Measurements from ENCODE around the gene GATAD2B.
"Not testable (repeated sequence)": the region's sequence is repeated elsewhere in the genome, so short reads cannot be mapped to it uniquely, and the experiment has no call there.

Gene GATAD2B

DNA sequence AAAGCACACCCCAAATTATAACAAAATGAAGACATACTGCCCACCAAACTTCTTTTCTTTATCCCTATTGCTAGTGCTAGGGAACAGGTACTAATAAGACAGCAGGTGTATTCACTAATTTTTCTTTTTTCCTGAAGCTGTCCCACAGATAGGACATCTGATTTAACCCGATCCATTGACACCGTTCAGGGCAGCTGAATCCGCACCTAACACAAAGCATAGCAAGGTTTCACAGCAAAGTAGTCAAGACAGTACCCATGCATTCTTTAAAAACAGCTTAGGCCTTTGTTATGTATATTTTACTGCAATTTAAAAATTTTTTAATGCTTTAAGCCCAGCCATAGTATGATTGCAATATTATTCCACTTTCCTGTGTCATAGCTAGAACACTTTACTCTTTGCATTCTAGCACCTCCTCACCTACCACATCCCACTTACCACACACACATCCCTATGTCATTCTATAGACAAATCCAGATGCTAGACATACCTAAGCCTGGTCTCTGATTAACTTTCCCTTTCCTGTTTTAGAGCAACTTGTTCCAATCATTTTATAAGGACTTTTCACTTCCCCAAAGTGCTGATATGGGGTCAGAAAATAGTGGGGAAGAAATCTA is 40.4 kb downstream of the GATAD2B start:
- DNase-seq, result no peak

DNA sequence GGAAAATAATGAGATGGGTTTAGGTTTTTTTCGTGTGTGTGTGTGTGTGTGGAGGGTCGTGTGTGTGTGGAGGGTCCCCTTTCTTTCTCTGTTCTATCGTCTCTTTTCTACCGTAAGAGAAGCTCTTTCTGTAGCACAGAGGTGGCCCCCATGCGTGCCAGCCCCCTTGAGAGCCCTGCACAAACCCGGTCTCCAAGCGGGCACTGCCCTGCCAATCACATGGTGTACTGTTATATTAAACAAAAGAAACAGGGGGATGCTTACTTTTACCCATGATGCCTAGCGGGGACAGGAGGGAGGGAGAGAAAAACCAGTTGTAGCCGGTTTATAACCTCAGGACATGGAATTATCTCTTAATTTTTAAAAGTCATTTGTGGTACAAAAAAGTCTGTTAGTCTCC is 41.0 kb downstream of the GATAD2B start:
- no peak for DNase-seq

DNA sequence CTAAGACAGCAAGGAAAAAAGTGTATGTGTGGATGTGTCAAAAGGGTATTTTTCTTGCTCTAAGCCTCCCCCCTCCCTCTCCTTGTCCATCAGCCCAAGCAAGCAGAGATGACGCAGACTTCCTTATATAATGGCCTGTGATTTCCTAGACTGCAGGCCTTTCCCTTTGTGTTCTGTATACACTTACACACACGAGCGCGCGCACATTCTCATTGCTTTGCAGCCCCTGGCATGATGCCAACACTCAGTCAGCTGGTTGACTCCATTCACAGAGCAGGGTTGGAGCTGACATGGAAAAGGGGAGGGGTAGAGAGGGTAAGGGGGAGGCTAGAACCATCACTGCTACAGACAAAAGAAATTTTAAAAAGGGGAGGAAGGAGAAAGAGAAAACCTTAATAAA is 41.8 kb downstream of the GATAD2B start:
- no peak for DNase-seq

DNA sequence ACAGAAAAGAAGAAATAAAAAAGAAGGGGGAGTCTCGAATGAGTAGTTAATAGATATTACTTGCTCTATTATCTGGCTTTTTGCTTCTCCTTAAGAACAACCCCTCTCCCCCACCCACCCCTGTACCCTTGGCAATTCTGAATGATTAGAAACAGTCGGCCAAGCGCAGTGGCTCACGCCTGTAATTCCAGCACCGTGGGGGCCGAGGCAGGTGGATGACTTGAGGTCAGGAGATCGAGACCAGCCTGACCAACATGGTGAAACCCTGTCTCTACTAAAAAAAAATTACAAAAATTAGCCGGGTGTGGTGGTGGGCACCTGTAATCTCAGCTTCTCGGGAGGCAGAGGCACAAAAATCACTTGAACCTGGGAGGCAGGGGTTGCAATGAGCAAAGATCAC is 42.7 kb downstream of the GATAD2B start:
- DNase-seq, result no peak

DNA sequence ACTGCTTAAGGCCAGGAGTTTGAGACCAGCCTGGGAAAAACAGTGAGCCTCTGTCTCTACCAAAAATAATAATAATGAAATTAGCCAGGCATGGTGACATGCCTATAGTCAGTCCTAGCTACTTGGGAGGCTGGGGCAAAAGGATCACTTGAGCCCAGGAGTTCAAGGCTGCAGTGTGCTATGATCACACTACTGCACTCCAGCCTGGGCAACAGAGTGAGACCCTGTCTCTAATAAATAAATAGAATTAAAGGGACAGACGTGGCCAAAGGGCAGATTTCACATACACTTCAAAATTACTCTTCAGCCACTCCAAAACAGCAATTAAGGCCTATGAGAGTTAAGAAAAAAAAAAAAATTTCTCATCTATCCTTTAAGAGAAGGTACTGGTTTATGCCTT is 45.7 kb downstream of the GATAD2B start:
- DNase-seq, result no peak

DNA sequence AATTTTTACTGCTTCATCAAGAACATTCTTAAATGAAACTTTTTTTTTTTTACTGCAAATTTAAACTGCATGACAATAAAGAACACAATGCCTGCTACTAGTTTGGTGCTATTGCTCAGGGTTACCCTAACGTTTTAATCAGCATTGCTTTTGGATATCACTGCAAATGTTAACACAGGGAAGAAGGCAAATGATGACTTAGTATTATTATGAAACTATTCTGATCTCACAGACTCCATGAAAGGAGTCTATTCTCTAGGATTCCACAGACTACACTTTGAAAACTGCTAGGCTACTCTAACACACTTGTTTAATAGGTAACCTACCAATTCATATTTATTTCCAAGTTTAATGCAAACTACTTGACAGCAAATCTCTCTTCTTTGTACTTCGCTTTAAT is 49.8 kb downstream of the GATAD2B start:
- DNase-seq, result no peak

- DNase-seq, result no peak
Observed at GRCh38 chr1:153872331-153872730, 50.4 kb downstream of the GATAD2B start.

- no peak for DNase-seq
Observed at GRCh38 chr1:153869486-153869885, 53.3 kb downstream of the GATAD2B start.

GRCh38 chr1:153866045-153866850 is 56.5 kb downstream of the GATAD2B start:
- DNase-seq, result no peak

- no peak for DNase-seq
Observed at GRCh38 chr1:153860285-153860684, 62.5 kb downstream of the GATAD2B start.

- DNase-seq, result no peak
Observed at GRCh38 chr1:153857505-153857904, 65.3 kb downstream of the GATAD2B start.

DNA sequence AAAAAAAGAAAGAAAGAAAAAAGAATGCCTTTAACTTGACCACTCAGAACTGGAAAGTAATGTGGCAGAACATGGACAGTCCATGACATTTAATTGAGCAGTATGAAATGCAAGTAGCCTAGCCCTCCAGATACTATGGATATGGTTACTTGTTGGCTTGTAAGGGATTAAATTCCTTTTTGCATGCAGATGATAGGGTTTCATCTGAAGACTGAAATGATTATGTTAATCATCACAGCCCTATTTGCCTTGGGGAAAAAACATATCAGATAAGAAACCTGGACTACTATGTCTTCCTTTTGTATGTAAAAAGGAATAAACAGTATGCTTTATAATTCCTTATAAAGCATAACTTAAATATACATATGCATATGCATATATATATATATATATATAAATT is 66.0 kb downstream of the GATAD2B start:
- no peak for DNase-seq

- no peak for DNase-seq
Observed at GRCh38 chr1:153852170-153852569, 70.6 kb downstream of the GATAD2B start.

DNA sequence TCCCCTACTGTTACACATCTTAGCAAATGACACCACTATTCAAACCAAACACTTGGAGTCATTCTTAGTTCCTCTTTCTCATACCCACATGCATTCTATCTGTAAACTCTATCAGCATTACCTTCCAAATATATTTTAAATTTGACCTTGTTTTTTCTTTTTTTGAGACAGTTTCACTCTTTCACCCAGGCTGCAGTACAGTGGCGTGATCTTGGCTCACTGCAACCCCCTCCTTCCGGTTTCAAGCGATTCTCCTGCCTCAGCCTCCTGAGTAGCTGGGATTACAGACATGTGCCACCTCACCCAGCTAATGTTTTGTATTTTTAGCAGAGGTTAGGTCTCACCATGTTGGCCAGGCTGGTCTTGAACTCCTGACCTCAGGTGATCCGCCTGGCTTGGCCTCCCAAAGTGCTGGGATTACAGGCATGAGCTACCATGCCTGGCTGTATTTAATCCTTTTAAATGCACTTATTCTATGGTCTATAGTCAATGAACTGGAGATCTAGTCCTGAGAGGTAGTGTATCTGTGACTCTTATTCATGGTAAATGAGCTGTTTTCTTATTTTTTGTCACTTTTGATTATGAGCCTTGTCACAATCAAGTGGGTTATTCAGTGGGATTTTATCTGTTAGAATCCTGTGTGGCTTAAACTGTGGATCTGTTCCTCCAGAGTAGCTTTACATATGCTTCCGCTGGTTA is 73.1 kb downstream of the GATAD2B start:
- DNase-seq, result no peak

GRCh38 chr1:153848805-153849204 is 74.0 kb downstream of the GATAD2B start:
- DNase-seq, result no peak

DNA sequence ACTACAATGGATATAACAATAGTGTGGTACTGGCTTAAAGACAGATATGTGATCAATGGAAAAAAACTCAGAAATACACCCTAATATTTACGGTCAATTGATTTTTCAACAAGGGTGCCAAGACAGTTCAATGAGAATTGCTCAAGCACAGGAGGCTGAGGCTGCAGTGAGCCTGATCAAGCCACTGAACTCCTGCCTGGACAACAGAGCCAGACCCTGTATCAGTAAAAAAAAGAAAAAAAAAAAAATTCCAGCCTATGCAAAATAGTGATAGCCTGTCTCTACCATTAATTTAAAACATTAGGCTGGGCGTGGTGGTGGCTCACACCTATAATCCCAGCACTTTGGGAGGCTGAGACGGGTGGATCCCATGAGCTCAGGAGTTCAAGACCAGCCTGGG is 77.6 kb downstream of the GATAD2B start:
- DNase-seq, result no peak

DNA sequence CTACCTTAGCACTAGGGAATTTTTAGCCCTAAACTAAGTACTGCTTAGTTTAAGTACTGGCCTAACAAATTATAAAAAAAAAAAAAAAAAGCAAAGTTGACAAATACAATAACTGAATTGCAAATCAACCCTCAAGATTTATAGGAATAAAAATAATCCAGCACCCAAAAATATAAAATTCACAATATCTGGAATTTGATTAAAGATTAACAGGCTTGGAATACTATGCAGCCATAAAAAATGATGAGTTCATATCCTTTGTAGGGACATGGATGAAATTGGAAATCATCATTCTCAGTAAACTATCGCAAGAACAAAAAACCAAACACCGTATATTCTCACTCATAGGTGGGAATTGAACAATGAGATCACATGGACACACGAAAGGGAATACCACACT is 78.4 kb downstream of the GATAD2B start:
- DNase-seq, result not testable (repeated sequence)

GRCh38 chr1:153842006-153842471 is 80.7 kb downstream of the GATAD2B start:
- no peak for DNase-seq

DNA sequence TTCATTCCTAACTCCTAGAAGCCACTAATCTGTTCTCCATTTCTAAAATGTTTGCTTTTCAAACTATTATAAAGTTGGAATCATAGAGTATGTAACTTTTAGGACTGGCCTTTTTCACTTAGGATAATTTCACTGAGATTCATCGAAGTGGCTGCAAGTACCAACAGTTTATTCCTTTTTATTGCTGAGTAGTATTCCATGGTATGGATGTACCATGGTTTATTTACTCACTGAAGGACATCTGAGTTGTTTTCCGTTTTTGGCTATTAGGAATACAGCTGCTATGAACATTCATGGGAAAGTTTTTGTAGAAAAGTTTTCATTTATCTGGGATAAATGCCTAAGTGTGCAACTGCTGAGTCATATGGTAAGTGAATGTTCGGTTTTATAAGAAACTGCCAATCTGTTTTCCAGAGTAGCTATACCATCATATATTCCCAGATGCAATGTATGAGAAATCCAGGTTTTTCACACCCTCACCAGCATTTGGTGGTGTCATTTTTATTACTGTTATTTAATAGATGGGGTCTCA is 81.2 kb downstream of the GATAD2B start:
- no peak for DNase-seq

DNA sequence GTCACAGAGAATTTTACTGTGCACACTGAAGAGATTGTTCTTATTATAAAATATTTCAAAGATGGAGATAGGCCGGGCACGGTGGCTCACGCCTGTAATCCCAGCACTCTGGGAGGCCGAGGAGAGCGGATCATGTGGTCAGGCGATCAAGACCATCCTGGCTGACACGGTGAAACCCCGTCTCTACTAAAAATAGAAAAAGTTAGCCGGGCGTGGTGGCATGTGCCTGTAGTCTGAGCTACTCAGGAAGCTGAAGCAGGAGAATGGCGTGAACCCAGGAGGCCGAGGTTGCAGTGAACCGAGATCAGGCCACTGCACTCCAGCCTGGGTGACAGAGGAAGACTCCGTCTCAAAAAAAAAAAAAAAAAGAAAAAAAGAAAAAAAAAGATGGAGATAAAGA is 82.0 kb downstream of the GATAD2B start:
- not testable (repeated sequence) for DNase-seq

GRCh38 chr1:153833968-153834367 is 88.8 kb downstream of the GATAD2B start:
- DNase-seq, result not testable (repeated sequence)

GRCh38 chr1:153833171-153833570 is 89.6 kb downstream of the GATAD2B start:
- no peak for DNase-seq

DNA sequence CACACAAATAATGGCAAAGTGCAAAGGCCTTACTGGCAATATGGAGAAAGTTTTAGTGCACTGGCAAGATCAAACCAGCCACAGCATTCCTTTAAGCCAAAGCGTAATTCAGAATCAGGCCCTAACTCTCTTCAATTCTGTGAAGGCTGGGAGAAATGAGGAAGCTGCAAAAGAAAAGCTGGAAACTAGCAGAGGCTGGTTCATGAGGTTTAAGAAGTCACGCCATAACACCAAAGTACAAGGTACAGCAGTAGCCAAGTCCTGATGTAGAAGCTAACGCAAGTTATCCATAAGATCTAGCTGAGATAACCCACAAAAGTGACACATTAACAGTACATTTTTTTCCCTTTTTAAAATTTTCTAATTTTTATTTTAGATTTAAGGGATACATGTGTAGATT is 90.5 kb downstream of the GATAD2B start:
- no peak for DNase-seq

GRCh38 chr1:153831026-153831425 is 91.7 kb downstream of the GATAD2B start:
- no peak for DNase-seq

Measured in GDM1 (cell line).